BLaER1 (cell line): ENCODE results near the gene GJB5.

Experiments used
- H3K27ac ChIP-seq: shearing (Covaris generic); formaldehyde crosslinking; 2 replicates; pipeline ENCODE4 v1.8.1; 2022
- H3K27me3 ChIP-seq: shearing (Covaris generic); formaldehyde crosslinking; 2 replicates; pipeline ENCODE4 v1.8.1; 2022
- H3K36me3 ChIP-seq: shearing (Covaris generic); formaldehyde crosslinking; 2 replicates; pipeline ENCODE4 v1.8.1; 2022
- H3K4me1 ChIP-seq: shearing (Covaris generic); formaldehyde crosslinking; 2 replicates; pipeline ENCODE4 v1.8.1; 2022
- H3K4me2 ChIP-seq: shearing (Covaris generic); formaldehyde crosslinking; 2 replicates; pipeline ENCODE4 v1.8.1; 2022
- H3K4me3 ChIP-seq: shearing (Covaris generic); formaldehyde crosslinking; 2 replicates; pipeline ENCODE4 v1.8.1; 2022
- H3K9ac ChIP-seq: shearing (Covaris generic); formaldehyde crosslinking; 2 replicates; pipeline ENCODE4 v1.8.1; 2022
- H3K9me3 ChIP-seq: shearing (Covaris generic); formaldehyde crosslinking; 2 replicates; pipeline ENCODE4 v1.8.1; 2022
- H4K20me1 ChIP-seq: shearing (Covaris generic); formaldehyde crosslinking; 2 replicates; pipeline ENCODE4 v1.8.1; 2022
- Cebpa-rat ChIP-seq: shearing (Covaris generic); IDR thresholded peaks from 2 replicates; pipeline ENCODE4 v1.8.1; 2022

GJB5 gene

DNA sequence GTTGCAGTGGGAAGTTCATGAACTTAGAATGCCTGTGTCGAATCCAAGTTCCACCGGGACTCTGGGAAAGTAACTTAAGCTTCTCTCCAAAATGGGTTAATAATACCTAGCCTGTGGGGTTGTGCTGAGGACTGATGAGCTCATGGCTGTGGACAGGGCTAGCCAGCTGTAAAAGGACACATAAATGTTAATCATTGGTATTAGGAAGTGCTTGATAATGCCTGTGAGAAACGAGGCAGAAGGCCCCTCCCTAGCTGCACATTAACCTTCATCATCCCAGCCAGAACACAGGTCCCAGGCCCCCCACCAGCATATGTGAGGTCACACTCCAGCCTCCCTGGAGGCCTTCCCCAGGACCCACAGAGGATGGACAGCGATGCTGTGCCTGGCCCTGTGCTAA, 3.9 kb downstream of the GJB5 start:
- no peak for TF ChIP-seq Cebpa-rat
- no peaks in the 10 kb centered on the region for H3K9me3 ChIP-seq
- no peaks in the 10 kb centered on the region for H3K36me3 ChIP-seq
- no peak overlapping the region for H3K4me3 ChIP-seq
- no peaks in the 10 kb centered on the region for H4K20me1 ChIP-seq
- no peak overlapping the region for H3K4me2 ChIP-seq
- H3K9ac ChIP-seq: no peak overlapping the region
- H3K4me1 ChIP-seq: no peaks in the 10 kb centered on the region
- H3K27ac ChIP-seq: no peak overlapping the region
- H3K27me3 ChIP-seq: no peaks in the 10 kb centered on the region

DNA sequence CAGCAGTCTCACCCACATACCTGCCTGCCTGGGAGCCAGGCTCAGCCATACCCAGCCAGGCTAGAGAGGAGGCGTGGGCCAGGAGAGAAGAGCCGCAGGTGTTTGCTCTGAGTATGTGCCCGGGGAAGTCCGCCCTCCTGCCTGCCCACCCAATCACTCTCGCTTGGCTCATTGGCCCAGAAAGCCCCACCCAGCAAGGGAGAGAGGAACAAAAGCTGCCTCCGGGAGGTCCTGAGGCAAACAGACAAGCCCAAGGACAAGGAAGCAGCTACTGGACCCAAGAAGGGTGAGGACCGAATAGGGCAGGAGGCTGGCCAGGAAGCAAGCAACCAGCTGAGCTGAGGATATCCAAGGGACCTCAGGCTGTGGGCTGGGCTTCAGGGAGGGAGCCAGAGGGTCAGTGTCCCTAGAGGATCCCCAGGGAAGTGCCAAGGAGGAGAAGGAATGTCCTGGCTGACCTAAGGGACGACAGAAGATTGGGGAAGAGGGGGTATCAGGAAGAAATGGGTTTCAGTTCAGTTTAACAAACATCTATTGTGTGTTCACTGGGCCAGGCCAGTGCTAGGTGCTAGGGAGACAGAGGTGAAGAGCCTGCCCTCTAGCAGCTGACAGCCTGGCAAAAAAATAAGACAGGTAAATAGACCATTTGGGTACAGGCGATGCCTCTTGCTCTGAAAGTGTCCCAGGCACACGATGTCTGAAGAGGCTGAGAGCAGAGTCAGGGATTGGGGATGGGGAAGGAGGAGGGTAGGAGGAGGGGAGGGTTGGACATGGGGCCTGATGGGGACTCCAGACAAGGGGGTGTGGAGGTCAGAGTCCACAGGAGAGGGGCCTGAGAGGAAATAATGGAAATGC, 4.9 kb downstream of the GJB5 start, which contains the start of gene GJB4:
Gene GJB4 (plus strand): TSS at position 238 of the 855 bp plus-strand sequence. CDS start 1,515 bp downstream, outside the sequence.
- Histone ChIP-seq H3K9ac (no peak within 1 kb of the TSS), H3K9me3 (no peaks in the 10 kb centered on the region), H3K4me3 (no peak within 1 kb of the TSS), H3K4me1 (no peaks in the 10 kb centered on the region), H3K4me2 (no peak within 1 kb of the TSS), H3K36me3 (no peaks in the 10 kb centered on the region), H3K27ac (no peak within 1 kb of the TSS), H4K20me1 (no peaks in the 10 kb centered on the region), H3K27me3 (no peaks in the 10 kb centered on the region)
- no peak for TF ChIP-seq Cebpa-rat

DNA sequence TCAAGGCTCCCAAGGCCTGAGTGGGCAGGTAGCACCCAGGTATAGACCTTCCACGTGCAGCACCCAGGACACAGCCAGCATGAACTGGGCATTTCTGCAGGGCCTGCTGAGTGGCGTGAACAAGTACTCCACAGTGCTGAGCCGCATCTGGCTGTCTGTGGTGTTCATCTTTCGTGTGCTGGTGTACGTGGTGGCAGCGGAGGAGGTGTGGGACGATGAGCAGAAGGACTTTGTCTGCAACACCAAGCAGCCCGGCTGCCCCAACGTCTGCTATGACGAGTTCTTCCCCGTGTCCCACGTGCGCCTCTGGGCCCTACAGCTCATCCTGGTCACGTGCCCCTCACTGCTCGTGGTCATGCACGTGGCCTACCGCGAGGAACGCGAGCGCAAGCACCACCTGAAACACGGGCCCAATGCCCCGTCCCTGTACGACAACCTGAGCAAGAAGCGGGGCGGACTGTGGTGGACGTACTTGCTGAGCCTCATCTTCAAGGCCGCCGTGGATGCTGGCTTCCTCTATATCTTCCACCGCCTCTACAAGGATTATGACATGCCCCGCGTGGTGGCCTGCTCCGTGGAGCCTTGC, 6.4 kb downstream of the GJB5 start:
- Histone ChIP-seq H3K27ac (no peak overlapping the region), H3K27me3 (no peaks in the 10 kb centered on the region)

DNA sequence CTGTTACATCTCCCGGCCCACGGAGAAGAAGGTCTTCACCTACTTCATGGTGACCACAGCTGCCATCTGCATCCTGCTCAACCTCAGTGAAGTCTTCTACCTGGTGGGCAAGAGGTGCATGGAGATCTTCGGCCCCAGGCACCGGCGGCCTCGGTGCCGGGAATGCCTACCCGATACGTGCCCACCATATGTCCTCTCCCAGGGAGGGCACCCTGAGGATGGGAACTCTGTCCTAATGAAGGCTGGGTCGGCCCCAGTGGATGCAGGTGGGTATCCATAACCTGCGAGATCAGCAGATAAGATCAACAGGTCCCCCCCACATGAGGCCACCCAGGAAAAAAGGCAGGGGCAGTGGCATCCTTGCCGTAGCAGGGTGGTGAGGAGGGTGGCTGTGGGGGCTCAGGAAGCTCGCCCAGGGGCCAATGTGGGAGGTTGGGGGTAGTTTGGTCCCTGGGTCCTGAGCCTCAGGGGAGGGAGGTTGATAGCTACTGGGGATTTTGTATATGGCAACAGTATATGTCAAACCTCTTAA, 7.0 kb downstream of the GJB5 start:
- TF ChIP-seq Cebpa-rat: no peak
- H3K4me3 ChIP-seq: no peak overlapping the region
- H3K36me3 ChIP-seq: no peaks in the 10 kb centered on the region
- no peak overlapping the region for H3K27ac ChIP-seq
- no peak overlapping the region for H3K4me2 ChIP-seq
- H3K9ac ChIP-seq: no peak overlapping the region
- no peaks in the 10 kb centered on the region for H3K27me3 ChIP-seq
- no peaks in the 10 kb centered on the region for H3K4me1 ChIP-seq
- H3K9me3 ChIP-seq: no peaks in the 10 kb centered on the region
- H4K20me1 ChIP-seq: no peaks in the 10 kb centered on the region

More for the DNA sequence above, 6.4 kb downstream of the GJB5 start:
- no peak overlapping the region for H3K9ac ChIP-seq
- H3K36me3 ChIP-seq: no peaks in the 10 kb centered on the region
- H3K4me3 ChIP-seq: no peak overlapping the region
- no peaks in the 10 kb centered on the region for H3K9me3 ChIP-seq
- no peaks in the 10 kb centered on the region for H3K4me1 ChIP-seq
- TF ChIP-seq Cebpa-rat: no peak
- no peaks in the 10 kb centered on the region for H4K20me1 ChIP-seq
- no peak overlapping the region for H3K4me2 ChIP-seq

DNA sequence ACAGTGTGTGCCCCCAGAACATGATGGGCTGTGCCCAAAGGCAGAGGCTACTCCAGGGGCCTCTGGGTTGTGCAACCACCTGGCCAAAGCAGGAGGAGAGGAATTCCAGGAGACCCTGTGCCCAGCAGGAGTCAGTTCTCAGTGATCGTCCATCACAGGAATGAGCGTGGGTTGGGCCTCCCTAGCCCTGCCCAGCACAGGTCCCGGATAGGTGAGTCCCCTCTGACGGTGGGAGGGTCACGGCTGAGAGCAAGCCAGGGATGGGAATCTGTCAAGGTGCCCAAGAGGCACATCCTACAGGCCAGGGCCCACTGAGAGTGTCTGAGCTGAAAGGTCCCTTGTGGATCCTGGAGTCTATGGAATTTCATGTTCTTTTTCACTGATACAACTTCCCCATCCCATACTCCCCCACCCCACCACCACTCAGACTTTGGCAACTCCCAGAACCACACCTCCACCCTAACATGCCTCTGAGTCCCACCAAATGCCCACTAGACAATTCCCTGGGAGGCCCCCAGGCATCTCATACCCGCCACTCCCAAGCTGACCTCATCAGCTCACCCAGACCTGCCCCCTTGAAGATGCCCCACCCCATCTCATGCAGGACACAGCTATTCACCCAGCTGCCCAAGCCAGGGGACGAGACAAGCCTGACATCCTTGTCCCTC, 7.8 kb downstream of the GJB5 start:
- Histone ChIP-seq H3K36me3 (no peaks in the 10 kb centered on the region), H3K9ac (no peak overlapping the region), H3K27me3 (no peaks in the 10 kb centered on the region), H3K4me2 (no peak overlapping the region), H3K9me3 (no peaks in the 10 kb centered on the region), H3K4me3 (no peak overlapping the region), H3K27ac (no peak overlapping the region), H4K20me1 (no peaks in the 10 kb centered on the region), H3K4me1 (no peaks in the 10 kb centered on the region)
- TF ChIP-seq Cebpa-rat: no peak

DNA sequence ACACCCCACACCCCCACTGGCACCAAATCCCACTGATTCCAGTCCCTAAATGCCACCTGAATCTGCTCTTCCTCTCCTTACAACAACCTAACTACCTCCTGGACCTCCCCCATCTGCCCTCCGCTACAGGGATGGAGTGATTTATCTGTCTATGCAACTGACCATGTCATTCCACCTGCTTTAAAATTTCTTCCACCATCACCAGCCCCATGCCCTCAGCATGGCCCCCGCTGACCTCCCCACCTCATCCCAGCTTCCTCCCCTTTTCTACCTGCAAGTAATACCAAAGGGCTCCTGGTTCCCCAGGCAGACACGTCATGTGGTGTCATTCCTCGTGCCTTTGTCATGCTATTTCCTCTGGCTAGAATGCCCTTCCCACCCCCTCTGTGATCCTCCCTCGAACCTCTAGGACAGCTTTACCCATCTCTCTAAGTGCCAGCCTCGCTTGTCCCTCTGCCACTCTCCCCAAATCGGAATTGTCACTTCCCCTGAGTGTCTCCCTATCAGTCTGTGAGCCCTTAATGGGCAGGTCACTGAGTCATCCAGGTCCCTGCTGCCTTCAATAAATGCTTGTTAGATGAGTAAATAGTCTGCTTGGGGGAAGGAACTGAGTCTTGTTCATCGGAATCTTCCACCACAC, 8.4 kb downstream of the GJB5 start:
- Histone ChIP-seq H3K27ac (no peak overlapping the region), H3K36me3 (no peaks in the 10 kb centered on the region), H3K9me3 (no peaks in the 10 kb centered on the region), H3K27me3 (no peaks in the 10 kb centered on the region), H3K4me3 (no peak overlapping the region), H3K4me2 (no peak overlapping the region), H3K9ac (no peak overlapping the region), H3K4me1 (no peaks in the 10 kb centered on the region), H4K20me1 (no peaks in the 10 kb centered on the region)
- TF ChIP-seq Cebpa-rat: no peak

DNA sequence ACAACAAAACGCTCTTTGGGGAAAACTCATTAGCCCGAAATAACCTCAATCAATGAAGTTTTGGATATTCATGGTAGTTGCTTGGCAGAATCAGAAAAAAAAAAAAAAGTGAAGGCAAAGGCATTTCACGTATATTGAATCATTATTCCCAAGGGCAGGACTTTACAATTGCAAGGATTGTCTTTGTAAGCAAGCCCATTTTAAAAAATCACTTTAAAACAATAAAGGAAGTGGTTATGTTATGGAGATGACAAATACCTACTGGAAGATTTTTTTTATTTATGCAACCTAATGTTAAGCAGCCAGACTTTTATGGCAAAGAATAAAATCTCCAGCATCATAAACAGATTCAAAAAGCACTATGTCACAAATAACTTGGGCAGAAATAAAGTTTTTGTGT, 14.0 kb downstream of the GJB5 start:
- TF ChIP-seq Cebpa-rat: no peak
- no peaks in the 10 kb centered on the region for H3K36me3 ChIP-seq
- H3K4me3 ChIP-seq: no peak overlapping the region
- H4K20me1 ChIP-seq: no peaks in the 10 kb centered on the region
- no peak overlapping the region for H3K27ac ChIP-seq
- H3K27me3 ChIP-seq: no peaks in the 10 kb centered on the region
- no peaks in the 10 kb centered on the region for H3K9me3 ChIP-seq
- no peak overlapping the region for H3K9ac ChIP-seq
- no peaks in the 10 kb centered on the region for H3K4me1 ChIP-seq
- no peak overlapping the region for H3K4me2 ChIP-seq

DNA sequence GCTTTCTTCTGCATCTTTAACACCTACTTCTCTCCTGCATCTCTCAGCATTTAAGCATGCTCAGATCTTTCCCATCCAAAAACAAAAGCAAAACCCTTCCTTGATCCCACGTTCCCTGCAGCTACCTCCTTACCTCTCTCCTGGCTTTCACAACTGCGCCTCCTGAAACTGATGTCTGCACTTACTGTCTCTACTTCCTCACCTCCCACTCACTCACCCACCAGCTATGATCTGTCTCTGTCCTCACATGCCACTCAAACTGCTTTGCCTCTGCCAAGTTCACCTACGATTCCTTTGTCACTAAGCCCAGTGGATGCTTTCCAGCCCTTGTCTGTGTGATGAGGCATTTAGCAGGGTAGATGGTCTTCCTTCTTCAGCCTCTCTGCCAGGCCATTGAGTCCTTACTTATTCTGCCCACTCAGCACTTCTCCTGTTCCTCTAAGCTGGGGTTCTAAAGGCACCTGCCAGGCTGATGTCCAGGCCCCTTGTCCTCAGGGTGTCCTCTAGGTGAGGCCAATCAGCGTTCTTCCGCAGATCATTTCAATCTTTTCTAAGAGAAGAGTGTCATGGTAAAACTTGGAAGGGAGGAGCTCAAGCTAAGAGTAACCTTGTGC, 16.2 kb downstream of the GJB5 start:
- no peak overlapping the region for H3K4me3 ChIP-seq
- no peaks in the 10 kb centered on the region for H3K36me3 ChIP-seq
- H3K27ac ChIP-seq: no peak overlapping the region
- H3K4me1 ChIP-seq: 0 out of 2 replicates have a peak, but pooled peaks cover 6% of the 10 kb centered on the region
- H3K27me3 ChIP-seq: no peaks in the 10 kb centered on the region
- TF ChIP-seq Cebpa-rat: no peak
- H4K20me1 ChIP-seq: no peaks in the 10 kb centered on the region
- H3K9me3 ChIP-seq: no peaks in the 10 kb centered on the region
- no peak overlapping the region for H3K4me2 ChIP-seq
- no peak overlapping the region for H3K9ac ChIP-seq
